ENCODE data around the gene UBTD1. TPM values are rescaled to one million over a fixed set of nuclear protein-coding genes. Genes with fewer than 3 reads are reported as not detected.

Gene UBTD1
- total RNA-seq, 1 experiment from 2014 or later = 19.0 TPM

- H4K20me1 ChIP-seq (ENCODE audit: control insufficient read depth, insufficient read depth, insufficient read length) = no peaks in the 10 kb centered on the region
- no peak overlapping the region; a peak in 1 of 7 replicates for H3K27ac Mint-ChIP-seq
Measured at GRCh38 chr10:97483506-97483905, 15.2 kb upstream of the UBTD1 start.

More at GRCh38 chr10:97483506-97483905, 15.2 kb upstream of the UBTD1 start:
- no peak overlapping the region for H4K8ac ChIP-seq (replicated peaks; ENCODE audit: insufficient read length, low read depth, low read length)
- H3K4me1 Mint-ChIP-seq = peaks cover 20 to 21% of the 10 kb centered on the region in 2 experiments
- no peak overlapping the region for H3K18ac ChIP-seq (ENCODE audit: insufficient read length, low read depth, low read length)
- H3K23ac ChIP-seq (ENCODE audit: insufficient read length, low read depth, low read length) = no peak overlapping the region
- no peaks in the 10 kb centered on the region for H3K27me3 Mint-ChIP-seq (ENCODE audit: low read depth)
- H3K79me2 ChIP-seq (ENCODE audit: insufficient read depth, low read length) = peaks cover 2% of the 10 kb centered on the region; the same call in 1 of the 2 replicates
- H2AFZ ChIP-seq (ENCODE audit: low read length) = no peak overlapping the region
- TF ChIP-seq CTCF (conservative IDR thresholded peaks at IDR 0.05) = no peak
- H2BK15ac ChIP-seq (ENCODE audit: low read depth, low read length) = no peak overlapping the region
- H3K9ac ChIP-seq (ENCODE audit: extremely low read depth, insufficient read length, low read length) = no peak overlapping the region
- no peaks in the 10 kb centered on the region for H3K27me3 ChIP-seq (ENCODE audit: insufficient read depth, low read length)
- H2BK5ac ChIP-seq (ENCODE audit: insufficient read length, low read length) = no peak overlapping the region
- H2BK20ac ChIP-seq (ENCODE audit: low read depth, low read length, poor library complexity, severe bottlenecking) = no peak overlapping the region
- H3K79me1 ChIP-seq (ENCODE audit: insufficient read depth, low read depth, low read length, poor library complexity, severe bottlenecking) = peaks cover 12% of the 10 kb centered on the region
- no peak overlapping the region for H3K4ac ChIP-seq (ENCODE audit: low read depth, low read length)
- no peak overlapping the region for H2BK120ac ChIP-seq (ENCODE audit: low read depth, low read length, poor library complexity, severe bottlenecking)
- no peak overlapping the region for H3K56ac ChIP-seq (ENCODE audit: insufficient read length, low read depth, low read length)
- no peak overlapping the region for H4K91ac ChIP-seq (ENCODE audit: insufficient read length, low read depth, low read length)
- no peaks in the 10 kb centered on the region for H3K9me3 Mint-ChIP-seq
- no peak overlapping the region for H3K4me3 Mint-ChIP-seq
- H2BK12ac ChIP-seq (ENCODE audit: insufficient read length, low read depth, low read length) = no peak overlapping the region
- H3K27ac ChIP-seq (ENCODE audit: insufficient read length, low read depth, low read length) = no peak overlapping the region
- H3T11ph ChIP-seq (ENCODE audit: low read length) = no peak overlapping the region
- no CpG with 5 or more reads among the region's 3 CpGs for whole genome bisulfite sequencing (ENCODE audit: extremely low coverage, insufficient read length, low lambda C conversion rate)
- H3K4me1 ChIP-seq (ENCODE audit: insufficient read depth, low read length) = peaks cover 4% of the 10 kb centered on the region; the same call in 1 of the 2 replicates
- H3K4me2 ChIP-seq (ENCODE audit: insufficient read depth, insufficient read length, low read length) = no peak overlapping the region
- H2AK5ac ChIP-seq (ENCODE audit: insufficient read length, low read length) = no peak overlapping the region
- H3K23me2 ChIP-seq (ENCODE audit: insufficient read length, low read depth, low read length, poor library complexity, severe bottlenecking) = no peaks in the 10 kb centered on the region
- H4K5ac ChIP-seq (ENCODE audit: insufficient read length, low read depth, low read length) = no peak overlapping the region
- no peak overlapping the region for H3K14ac ChIP-seq (ENCODE audit: insufficient read depth, low read length)
- no peak for DNase-seq
- H3K36me3 Mint-ChIP-seq (ENCODE audit: insufficient read depth in 1 of 3, low read depth in 3 of 3) = peaks cover 0 to 33% (median 29%) of the 10 kb centered on the region in 3 experiments; a peak in 6 of 7 replicates
- H3K9me3 ChIP-seq (ENCODE audit: control insufficient read depth, low read depth, low read length) = no peaks in the 10 kb centered on the region
